Neural cell (in vitro differentiated cells): ENCODE measurements around the gene ITGA4.

Experiments
- EP300 ChIP-seq: fragments of 450-650 bp; conservative IDR thresholded peaks from 2 replicates; pipeline ENCODE4 v1.6.1; 2014; ENCODE audit warnings: antibody characterized with exemption, mild to moderate bottlenecking, moderate library complexity; ENCODE audit not compliant: poor library complexity, severe bottlenecking
- EZH2 ChIP-seq: fragments of 200-600, 300-800 bp; shearing (Covaris generic), sonication (generic); IDR thresholded peaks from 2 replicates; pipeline ENCODE4 v1.6.1; 2014; ENCODE audit warnings: antibody characterized with exemption, low read length, borderline replicate concordance, mild to moderate bottlenecking; ENCODE audit not compliant: insufficient read depth, poor library complexity, severe bottlenecking
- POLR2AphosphoS5 ChIP-seq: IDR thresholded peaks from 2 replicates; pipeline ENCODE4 v1.6.1; 2012
- RAD21 ChIP-seq: fragments of 450-650 bp; conservative IDR thresholded peaks from 2 replicates; pipeline ENCODE4 v1.6.1; 2014; ENCODE audit warnings: antibody characterized with exemption, mild to moderate bottlenecking, moderate library complexity
- SMC3 ChIP-seq: fragments of 450-650 bp; conservative IDR thresholded peaks from 2 replicates; pipeline ENCODE4 v1.6.1; 2014; ENCODE audit warnings: antibody characterized with exemption, mild to moderate bottlenecking, moderate library complexity; ENCODE audit not compliant: poor library complexity
- TAF1 ChIP-seq: IDR thresholded peaks from 2 replicates; pipeline ENCODE4 v1.6.1; 2012; ENCODE audit warnings: low read depth
- TF ChIP-seq, protein P1 (sequence below): fragments of 450-650 bp; IDR thresholded peaks from 2 replicates; pipeline ENCODE4 v1.5.1; 2014; ENCODE audit warnings: antibody characterized with exemption, mild to moderate bottlenecking, moderate library complexity; ENCODE audit not compliant: poor library complexity, severe bottlenecking
- TF ChIP-seq, protein P2 (sequence below): IDR thresholded peaks from 2 replicates; pipeline ENCODE4 v1.6.1; 2012; ENCODE audit warnings: borderline replicate concordance

DNA sequence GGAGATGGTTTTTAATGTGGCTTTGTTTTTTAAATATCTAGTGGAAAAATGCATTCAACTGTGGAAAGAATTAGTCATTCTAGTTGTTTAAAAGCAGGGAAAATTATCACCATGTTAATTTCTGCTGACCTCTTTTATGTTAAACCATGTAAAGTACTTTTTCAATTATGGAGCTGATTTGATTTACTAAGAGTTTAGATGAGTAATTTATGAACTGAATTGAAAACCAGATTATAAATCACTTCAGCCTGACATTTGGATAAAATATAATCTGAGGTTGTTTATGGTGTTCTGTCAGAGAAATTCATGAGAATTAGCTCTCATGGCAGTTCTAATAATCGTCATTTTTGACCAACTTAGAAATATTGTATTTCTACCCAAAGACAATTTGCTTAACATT is 11.6 kb downstream of the ITGA4 start:
- TF ChIP-seq, protein P1, sequence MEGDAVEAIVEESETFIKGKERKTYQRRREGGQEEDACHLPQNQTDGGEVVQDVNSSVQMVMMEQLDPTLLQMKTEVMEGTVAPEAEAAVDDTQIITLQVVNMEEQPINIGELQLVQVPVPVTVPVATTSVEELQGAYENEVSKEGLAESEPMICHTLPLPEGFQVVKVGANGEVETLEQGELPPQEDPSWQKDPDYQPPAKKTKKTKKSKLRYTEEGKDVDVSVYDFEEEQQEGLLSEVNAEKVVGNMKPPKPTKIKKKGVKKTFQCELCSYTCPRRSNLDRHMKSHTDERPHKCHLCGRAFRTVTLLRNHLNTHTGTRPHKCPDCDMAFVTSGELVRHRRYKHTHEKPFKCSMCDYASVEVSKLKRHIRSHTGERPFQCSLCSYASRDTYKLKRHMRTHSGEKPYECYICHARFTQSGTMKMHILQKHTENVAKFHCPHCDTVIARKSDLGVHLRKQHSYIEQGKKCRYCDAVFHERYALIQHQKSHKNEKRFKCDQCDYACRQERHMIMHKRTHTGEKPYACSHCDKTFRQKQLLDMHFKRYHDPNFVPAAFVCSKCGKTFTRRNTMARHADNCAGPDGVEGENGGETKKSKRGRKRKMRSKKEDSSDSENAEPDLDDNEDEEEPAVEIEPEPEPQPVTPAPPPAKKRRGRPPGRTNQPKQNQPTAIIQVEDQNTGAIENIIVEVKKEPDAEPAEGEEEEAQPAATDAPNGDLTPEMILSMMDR: no peak
- no peak for TF ChIP-seq SMC3
- TF ChIP-seq TAF1: no peak
- TF ChIP-seq EZH2: no peak
- no peak for TF ChIP-seq RAD21
- no peak for TF ChIP-seq EP300
- no peak for TF ChIP-seq POLR2AphosphoS5
- TF ChIP-seq, protein P2, sequence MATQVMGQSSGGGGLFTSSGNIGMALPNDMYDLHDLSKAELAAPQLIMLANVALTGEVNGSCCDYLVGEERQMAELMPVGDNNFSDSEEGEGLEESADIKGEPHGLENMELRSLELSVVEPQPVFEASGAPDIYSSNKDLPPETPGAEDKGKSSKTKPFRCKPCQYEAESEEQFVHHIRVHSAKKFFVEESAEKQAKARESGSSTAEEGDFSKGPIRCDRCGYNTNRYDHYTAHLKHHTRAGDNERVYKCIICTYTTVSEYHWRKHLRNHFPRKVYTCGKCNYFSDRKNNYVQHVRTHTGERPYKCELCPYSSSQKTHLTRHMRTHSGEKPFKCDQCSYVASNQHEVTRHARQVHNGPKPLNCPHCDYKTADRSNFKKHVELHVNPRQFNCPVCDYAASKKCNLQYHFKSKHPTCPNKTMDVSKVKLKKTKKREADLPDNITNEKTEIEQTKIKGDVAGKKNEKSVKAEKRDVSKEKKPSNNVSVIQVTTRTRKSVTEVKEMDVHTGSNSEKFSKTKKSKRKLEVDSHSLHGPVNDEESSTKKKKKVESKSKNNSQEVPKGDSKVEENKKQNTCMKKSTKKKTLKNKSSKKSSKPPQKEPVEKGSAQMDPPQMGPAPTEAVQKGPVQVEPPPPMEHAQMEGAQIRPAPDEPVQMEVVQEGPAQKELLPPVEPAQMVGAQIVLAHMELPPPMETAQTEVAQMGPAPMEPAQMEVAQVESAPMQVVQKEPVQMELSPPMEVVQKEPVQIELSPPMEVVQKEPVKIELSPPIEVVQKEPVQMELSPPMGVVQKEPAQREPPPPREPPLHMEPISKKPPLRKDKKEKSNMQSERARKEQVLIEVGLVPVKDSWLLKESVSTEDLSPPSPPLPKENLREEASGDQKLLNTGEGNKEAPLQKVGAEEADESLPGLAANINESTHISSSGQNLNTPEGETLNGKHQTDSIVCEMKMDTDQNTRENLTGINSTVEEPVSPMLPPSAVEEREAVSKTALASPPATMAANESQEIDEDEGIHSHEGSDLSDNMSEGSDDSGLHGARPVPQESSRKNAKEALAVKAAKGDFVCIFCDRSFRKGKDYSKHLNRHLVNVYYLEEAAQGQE: no peak
